ENCODE measurements around the gene EIF2AK2.

DNA sequence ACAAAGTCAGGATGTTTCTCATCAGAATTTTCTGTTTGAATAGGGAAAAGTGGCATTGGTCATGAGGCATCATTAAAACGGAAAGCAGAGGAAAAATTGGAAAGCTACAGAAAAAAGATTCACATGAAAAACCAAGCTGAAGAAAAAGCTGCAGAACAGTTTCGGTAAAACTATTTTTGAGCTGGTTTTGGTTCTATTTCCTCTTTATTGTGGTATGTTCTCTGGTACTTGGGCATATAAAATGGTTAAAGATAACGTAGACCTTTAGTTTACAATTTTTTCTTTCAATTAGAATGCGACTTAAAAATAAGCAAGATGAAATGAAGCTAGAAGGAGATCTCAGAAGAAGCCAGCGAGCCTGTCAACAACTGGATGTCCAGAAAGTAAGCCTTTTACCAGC, 64.9 kb downstream of the EIF2AK2 start:
- TF ChIP-seq, protein P1, sequence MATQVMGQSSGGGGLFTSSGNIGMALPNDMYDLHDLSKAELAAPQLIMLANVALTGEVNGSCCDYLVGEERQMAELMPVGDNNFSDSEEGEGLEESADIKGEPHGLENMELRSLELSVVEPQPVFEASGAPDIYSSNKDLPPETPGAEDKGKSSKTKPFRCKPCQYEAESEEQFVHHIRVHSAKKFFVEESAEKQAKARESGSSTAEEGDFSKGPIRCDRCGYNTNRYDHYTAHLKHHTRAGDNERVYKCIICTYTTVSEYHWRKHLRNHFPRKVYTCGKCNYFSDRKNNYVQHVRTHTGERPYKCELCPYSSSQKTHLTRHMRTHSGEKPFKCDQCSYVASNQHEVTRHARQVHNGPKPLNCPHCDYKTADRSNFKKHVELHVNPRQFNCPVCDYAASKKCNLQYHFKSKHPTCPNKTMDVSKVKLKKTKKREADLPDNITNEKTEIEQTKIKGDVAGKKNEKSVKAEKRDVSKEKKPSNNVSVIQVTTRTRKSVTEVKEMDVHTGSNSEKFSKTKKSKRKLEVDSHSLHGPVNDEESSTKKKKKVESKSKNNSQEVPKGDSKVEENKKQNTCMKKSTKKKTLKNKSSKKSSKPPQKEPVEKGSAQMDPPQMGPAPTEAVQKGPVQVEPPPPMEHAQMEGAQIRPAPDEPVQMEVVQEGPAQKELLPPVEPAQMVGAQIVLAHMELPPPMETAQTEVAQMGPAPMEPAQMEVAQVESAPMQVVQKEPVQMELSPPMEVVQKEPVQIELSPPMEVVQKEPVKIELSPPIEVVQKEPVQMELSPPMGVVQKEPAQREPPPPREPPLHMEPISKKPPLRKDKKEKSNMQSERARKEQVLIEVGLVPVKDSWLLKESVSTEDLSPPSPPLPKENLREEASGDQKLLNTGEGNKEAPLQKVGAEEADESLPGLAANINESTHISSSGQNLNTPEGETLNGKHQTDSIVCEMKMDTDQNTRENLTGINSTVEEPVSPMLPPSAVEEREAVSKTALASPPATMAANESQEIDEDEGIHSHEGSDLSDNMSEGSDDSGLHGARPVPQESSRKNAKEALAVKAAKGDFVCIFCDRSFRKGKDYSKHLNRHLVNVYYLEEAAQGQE (IDR thresholded peaks at IDR 0.05; ENCODE audit: insufficient read depth in 1 of 2, low read depth in 2 of 2, low read length in 2 of 2) = no peak
- TF ChIP-seq TAF1 (IDR thresholded peaks at IDR 0.05; ENCODE audit: borderline replicate concordance, insufficient read depth, low read length) = no peak
- no peak for TF ChIP-seq POLR2AphosphoS5 (IDR thresholded peaks at IDR 0.05; ENCODE audit: low read depth, low read length)
- no peak for TF ChIP-seq SIN3A (IDR thresholded peaks at IDR 0.05; ENCODE audit: borderline replicate concordance, insufficient read depth, low read length)

All from PFSK-1 (cell line).